T follicular helper cell (primary cell): ENCODE data around the gene PTGS1.

Experiments used
- DNase-seq: peaks from one replicate; pipeline ENCODE4 v3.0.0-alpha.2; 2020; ENCODE audit warnings: low read depth

The PTGS1 gene

GRCh38 chr9:122374885-122375420 is 4.1 kb downstream of the PTGS1 start:
- DNase-seq: no peak

GRCh38 chr9:122376796-122377195 is 6.0 kb downstream of the PTGS1 start:
- DNase-seq: no peak

- no peak for DNase-seq
Observed at GRCh38 chr9:122377241-122378164, 6.7 kb downstream of the PTGS1 start.

- DNase-seq: no peak
Observed at GRCh38 chr9:122378236-122378635, 7.4 kb downstream of the PTGS1 start.

GRCh38 chr9:122379340-122379739 is 8.5 kb downstream of the PTGS1 start:
- no peak for DNase-seq

GRCh38 chr9:122380293-122380692 is 9.5 kb downstream of the PTGS1 start:
- DNase-seq: no peak

- no peak for DNase-seq
Observed at GRCh38 chr9:122381206-122381950, 10.6 kb downstream of the PTGS1 start.

GRCh38 chr9:122382901-122383850 is 12.4 kb downstream of the PTGS1 start:
- DNase-seq: no peak

GRCh38 chr9:122383992-122384461 is 13.2 kb downstream of the PTGS1 start:
- DNase-seq: no peak

- DNase-seq: no peak
Observed at GRCh38 chr9:122386311-122386872, 15.6 kb downstream of the PTGS1 start.

- DNase-seq: no peak
Observed at GRCh38 chr9:122387536-122387935, 16.7 kb downstream of the PTGS1 start.

GRCh38 chr9:122389195-122389594 is 18.4 kb downstream of the PTGS1 start:
- DNase-seq: no peak

GRCh38 chr9:122389799-122390481 is 19.1 kb downstream of the PTGS1 start:
- DNase-seq: no peak

GRCh38 chr9:122392284-122392683 is 21.5 kb downstream of the PTGS1 start:
- no peak for DNase-seq

GRCh38 chr9:122392714-122393113 is 21.9 kb downstream of the PTGS1 start:
- no peak for DNase-seq

- no peak for DNase-seq
Observed at GRCh38 chr9:122393284-122393983, 22.6 kb downstream of the PTGS1 start.

GRCh38 chr9:122394265-122395125 is 23.7 kb downstream of the PTGS1 start:
- no peak for DNase-seq

- DNase-seq: no peak
Observed at GRCh38 chr9:122396614-122397148, 25.9 kb downstream of the PTGS1 start.

GRCh38 chr9:122397749-122398148 is 26.9 kb downstream of the PTGS1 start:
- DNase-seq: no peak
